DOHH2 (cell line): ENCODE measurements around the gene CUTA.

Source experiments
- H3F3A ChIP-seq: fragments of 200-600 bp; sonication (generic), shearing (Covaris generic); 2 replicates; pipeline ENCODE4 v1.6.0; 2016; ENCODE audit warnings: antibody characterized with exemption, mild to moderate bottlenecking; ENCODE audit not compliant: control insufficient read depth, insufficient read depth
- H3K27ac ChIP-seq: fragments of 200-600 bp; sonication (generic); 2 replicates; pipeline ENCODE4 v1.5.1; 2014; ENCODE audit warnings: low read depth, mild to moderate bottlenecking, low read length, moderate library complexity
- H3K27me3 ChIP-seq: fragments of 200-600 bp; sonication (generic); 2 replicates; pipeline ENCODE4 v1.6.1; 2014; ENCODE audit warnings: mild to moderate bottlenecking, low read length, mixed read lengths; ENCODE audit not compliant: control insufficient read depth
- H3K36me3 ChIP-seq: fragments of 200-600 bp; sonication (generic); 2 replicates; pipeline ENCODE4 v1.6.1; 2014; ENCODE audit warnings: mild to moderate bottlenecking, low read length, moderate library complexity, mixed read lengths; ENCODE audit not compliant: control insufficient read depth
- H3K4me1 ChIP-seq: fragments of 200-600 bp; sonication (generic); 2 replicates; pipeline ENCODE4 v1.6.1; 2014; ENCODE audit warnings: mild to moderate bottlenecking, low read length, mixed read lengths; ENCODE audit not compliant: control insufficient read depth
- H3K4me2 ChIP-seq: fragments of 200-600 bp; sonication (generic); 2 replicates; pipeline ENCODE4 v1.6.0; 2014; ENCODE audit warnings: mild to moderate bottlenecking, low read length, moderate library complexity
- H3K4me3 ChIP-seq: fragments of 200-600 bp; sonication (generic); 2 replicates; pipeline ENCODE4 v1.5.1; 2014; ENCODE audit warnings: mild to moderate bottlenecking, low read length, mixed read lengths
- H3K79me2 ChIP-seq: fragments of 200-600 bp; sonication (generic); 2 replicates; pipeline ENCODE4 v1.6.1; 2014; ENCODE audit warnings: mild to moderate bottlenecking, low read length, mixed read lengths; ENCODE audit not compliant: control insufficient read depth
- H3K9me2 ChIP-seq: fragments of 200-600 bp; sonication (generic); replicated peaks from 2 replicates; pipeline ENCODE4 v1.6.1; 2014; ENCODE audit warnings: mild to moderate bottlenecking, low read length, mixed read lengths; ENCODE audit not compliant: control insufficient read depth
- H3K9me3 ChIP-seq: fragments of 200-600 bp; sonication (generic); 2 replicates; pipeline ENCODE4 v1.6.1; 2014; ENCODE audit warnings: antibody characterized with exemption, low read length, mixed read lengths; ENCODE audit not compliant: control insufficient read depth, insufficient read depth
- H4K20me1 ChIP-seq: fragments of 200-600 bp; sonication (generic); 2 replicates; pipeline ENCODE4 v1.6.0; 2014; ENCODE audit warnings: low read depth, mild to moderate bottlenecking, antibody characterized with exemption, low read length, moderate library complexity; ENCODE audit not compliant: control insufficient read depth, insufficient read depth
- CTCF ChIP-seq: fragments of 200-600 bp; sonication (generic); IDR thresholded peaks from one replicate; pipeline ENCODE4 v1.5.1; 2014; ENCODE audit warnings: antibody characterized with exemption, mild to moderate bottlenecking, low read depth, low read length; ENCODE audit not compliant: poor library complexity, severe bottlenecking
- EZH2phosphoT487 ChIP-seq: fragments of 200-600 bp; sonication (generic); IDR thresholded peaks from 2 replicates; pipeline ENCODE4 v1.6.1; 2017; ENCODE audit warnings: borderline replicate concordance, mild to moderate bottlenecking, antibody characterized with exemption, low read length, moderate library complexity, mixed read lengths

CUTA gene

GRCh38 chr6:33441457-33441856 lies 23.6 kb upstream of the CUTA start:
- TF ChIP-seq CTCF (no peak), EZH2phosphoT487 (no peak)
- Histone ChIP-seq H3F3A (0 out of 2 replicates have a peak, but pooled peaks cover 3% of the 10 kb centered on the region), H3K27ac (no peak overlapping the region), H3K36me3 (peaks cover 68% of the 10 kb centered on the region), H3K9me2 (no peaks in the 10 kb centered on the region), H3K27me3 (no peaks in the 10 kb centered on the region), H3K9me3 (no peaks in the 10 kb centered on the region), H3K4me1 (no peaks in the 10 kb centered on the region), H4K20me1 (no peaks in the 10 kb centered on the region), H3K79me2 (no peaks in the 10 kb centered on the region), H3K4me3 (no peak overlapping the region), H3K4me2 (no peak overlapping the region)

GRCh38 chr6:33440649-33441309 lies 22.9 kb upstream of the CUTA start:
- Histone ChIP-seq H3K27ac (no peak overlapping the region), H3K36me3 (peaks cover 67% of the 10 kb centered on the region), H3F3A (0 out of 2 replicates have a peak, but pooled peaks cover 3% of the 10 kb centered on the region), H4K20me1 (no peaks in the 10 kb centered on the region), H3K4me1 (no peaks in the 10 kb centered on the region), H3K4me3 (no peak overlapping the region), H3K27me3 (no peaks in the 10 kb centered on the region), H3K9me3 (no peaks in the 10 kb centered on the region), H3K4me2 (no peak overlapping the region), H3K79me2 (no peaks in the 10 kb centered on the region), H3K9me2 (no peaks in the 10 kb centered on the region)
- TF ChIP-seq EZH2phosphoT487 (no peak), CTCF (no peak)

GRCh38 chr6:33439956-33440648 lies 22.2 kb upstream of the CUTA start:
- TF ChIP-seq CTCF (no peak), EZH2phosphoT487 (no peak)
- no peaks in the 10 kb centered on the region for H3K27me3 ChIP-seq
- peaks cover 71% of the 10 kb centered on the region for H3K36me3 ChIP-seq
- no peaks in the 10 kb centered on the region for H3K79me2 ChIP-seq
- no peaks in the 10 kb centered on the region for H4K20me1 ChIP-seq
- H3K4me3 ChIP-seq = no peak overlapping the region
- H3K9me3 ChIP-seq = no peaks in the 10 kb centered on the region
- no peaks in the 10 kb centered on the region for H3K9me2 ChIP-seq
- H3K27ac ChIP-seq = no peak overlapping the region
- H3F3A ChIP-seq = 0 out of 2 replicates have a peak, but pooled peaks cover 3% of the 10 kb centered on the region
- no peak overlapping the region for H3K4me2 ChIP-seq
- H3K4me1 ChIP-seq = no peaks in the 10 kb centered on the region
